ENCODE measurements around the gene HOTAIR.

The HOTAIR gene

DNA sequence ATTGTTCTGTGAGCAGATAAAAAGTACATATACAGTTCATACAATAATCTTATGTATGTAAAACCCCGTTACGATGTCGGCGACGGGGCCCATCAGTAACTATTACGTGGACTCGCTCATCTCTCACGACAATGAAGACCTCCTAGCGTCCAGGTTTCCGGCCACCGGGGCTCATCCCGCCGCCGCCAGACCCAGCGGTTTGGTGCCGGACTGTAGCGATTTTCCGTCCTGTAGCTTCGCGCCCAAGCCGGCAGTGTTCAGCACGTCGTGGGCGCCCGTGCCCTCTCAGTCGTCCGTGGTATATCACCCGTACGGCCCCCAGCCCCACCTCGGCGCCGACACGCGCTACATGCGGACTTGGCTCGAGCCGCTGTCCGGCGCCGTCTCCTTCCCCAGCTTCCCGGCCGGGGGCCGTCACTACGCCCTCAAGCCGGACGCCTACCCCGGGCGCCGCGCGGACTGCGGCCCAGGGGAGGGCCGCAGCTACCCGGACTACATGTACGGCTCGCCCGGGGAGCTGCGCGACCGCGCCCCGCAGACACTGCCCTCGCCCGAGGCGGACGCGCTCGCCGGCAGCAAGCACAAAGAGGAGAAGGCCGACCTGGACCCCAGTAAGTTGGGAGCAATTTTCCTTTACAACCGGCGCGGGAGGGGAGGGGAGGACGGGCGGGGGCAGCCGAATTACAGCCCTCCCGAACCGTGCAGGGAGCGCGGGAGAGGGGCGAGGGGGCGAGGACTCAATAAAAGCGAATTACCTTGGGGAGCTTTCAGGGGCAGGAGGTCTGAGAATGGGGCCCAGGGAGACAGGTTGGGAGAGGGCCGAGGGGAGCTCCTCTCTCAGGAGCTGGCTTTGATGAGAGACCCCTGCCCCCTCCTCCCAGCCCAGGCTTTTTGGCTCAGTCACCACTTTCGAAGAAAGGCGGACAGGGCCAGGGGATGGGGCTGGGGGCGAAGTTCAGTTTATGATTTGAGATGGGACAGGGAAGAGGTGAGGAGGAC lies 25.7 kb upstream of the HOTAIR start, which contains the start of gene HOXC9:
Gene HOXC9, plus strand, starts transcription at position 46 of the 999 bp plus-strand sequence. Its CDS starts 28 bp downstream, at position 74.
- DNase-seq (ENCODE audit: low read depth in 2 of 3, low spot score in 2 of 3) = no peak

DNA sequence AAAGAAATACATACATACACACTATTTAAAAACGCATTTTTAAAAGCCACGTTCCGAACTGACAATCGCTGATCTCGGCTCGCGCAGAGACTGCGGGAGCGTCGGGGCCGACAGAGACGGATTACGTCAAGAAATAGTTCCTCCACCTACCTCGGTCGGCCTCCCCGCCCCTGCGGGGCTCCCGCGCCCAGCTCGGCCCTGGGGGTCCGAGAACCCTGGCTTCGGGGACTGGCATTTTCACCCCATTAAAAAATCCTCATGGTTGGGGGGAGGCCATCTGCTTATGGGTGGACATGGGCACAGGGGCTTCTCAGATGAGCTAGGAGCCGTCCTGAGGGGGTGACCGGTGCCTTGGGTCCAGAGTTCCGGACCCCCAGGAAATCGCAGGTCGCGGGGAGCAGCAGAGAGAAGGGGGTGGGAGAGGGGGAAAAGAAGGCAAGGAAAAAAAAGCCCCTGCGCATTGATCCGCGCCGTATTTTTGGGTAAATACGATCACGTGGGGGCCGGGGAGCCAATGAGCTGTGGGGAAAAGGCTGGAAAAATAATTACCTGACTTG lies 24.9 kb upstream of the HOTAIR start:
- DNase-seq (ENCODE audit: low read depth in 2 of 3, low spot score in 2 of 3) = no peak

DNA sequence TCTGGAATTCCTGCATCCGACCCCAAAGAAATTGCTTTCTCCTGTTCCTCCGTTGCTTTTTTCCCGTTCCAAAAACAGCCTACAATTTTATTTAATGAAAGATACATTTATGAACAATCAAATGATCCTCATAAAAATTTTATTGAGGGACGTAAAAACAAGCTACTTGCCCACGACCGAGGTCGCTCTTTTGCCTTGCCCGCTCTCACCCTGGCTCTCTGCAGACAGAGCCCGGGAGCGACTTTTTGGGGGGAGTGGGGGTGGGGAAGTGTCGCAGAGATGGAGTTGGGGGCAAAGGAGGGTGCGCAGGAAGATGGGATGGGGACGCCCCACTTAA lies 24.1 kb upstream of the HOTAIR start:
- no peak for DNase-seq (ENCODE audit: low read depth in 2 of 3, low spot score in 2 of 3)

DNA sequence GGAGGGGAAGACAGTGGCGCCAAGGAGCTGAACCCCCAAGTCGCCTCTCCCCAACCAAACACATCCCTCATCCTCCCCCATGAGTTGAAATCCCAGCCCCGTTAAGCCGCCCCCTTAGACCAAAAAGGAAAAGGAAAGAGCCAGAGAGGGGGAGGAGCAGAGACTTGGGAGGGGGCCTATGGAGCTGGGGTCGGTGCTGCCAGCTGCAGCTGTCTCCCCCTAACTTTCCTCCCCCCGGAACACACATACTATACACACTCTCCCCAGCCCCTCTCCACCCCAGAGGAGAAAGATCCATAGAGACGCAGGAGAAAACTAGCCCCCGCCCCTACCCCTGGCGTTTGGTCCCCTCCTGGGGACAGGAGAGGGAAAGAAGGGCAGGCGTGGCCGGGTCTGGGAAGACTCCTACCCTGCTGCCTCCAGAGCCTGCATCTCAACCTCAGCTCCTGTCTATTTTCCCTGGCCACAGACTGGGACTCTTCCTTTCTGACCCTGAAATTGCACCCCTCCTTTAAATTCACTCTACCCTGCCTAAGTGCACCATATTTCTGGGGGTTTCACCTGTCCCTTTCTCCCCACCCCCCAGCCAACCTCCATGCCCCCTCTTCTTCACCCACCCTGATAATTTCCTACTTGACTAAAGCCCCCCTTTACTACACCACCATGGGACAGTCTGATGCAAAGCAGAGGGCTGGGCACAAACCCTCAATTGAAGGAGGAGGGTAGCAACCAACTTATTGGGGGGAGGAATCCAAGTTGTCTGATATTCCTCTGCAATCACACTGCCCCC lies 23.6 kb upstream of the HOTAIR start:
- no peak for DNase-seq (ENCODE audit: low read depth in 2 of 3, low spot score in 2 of 3)

DNA sequence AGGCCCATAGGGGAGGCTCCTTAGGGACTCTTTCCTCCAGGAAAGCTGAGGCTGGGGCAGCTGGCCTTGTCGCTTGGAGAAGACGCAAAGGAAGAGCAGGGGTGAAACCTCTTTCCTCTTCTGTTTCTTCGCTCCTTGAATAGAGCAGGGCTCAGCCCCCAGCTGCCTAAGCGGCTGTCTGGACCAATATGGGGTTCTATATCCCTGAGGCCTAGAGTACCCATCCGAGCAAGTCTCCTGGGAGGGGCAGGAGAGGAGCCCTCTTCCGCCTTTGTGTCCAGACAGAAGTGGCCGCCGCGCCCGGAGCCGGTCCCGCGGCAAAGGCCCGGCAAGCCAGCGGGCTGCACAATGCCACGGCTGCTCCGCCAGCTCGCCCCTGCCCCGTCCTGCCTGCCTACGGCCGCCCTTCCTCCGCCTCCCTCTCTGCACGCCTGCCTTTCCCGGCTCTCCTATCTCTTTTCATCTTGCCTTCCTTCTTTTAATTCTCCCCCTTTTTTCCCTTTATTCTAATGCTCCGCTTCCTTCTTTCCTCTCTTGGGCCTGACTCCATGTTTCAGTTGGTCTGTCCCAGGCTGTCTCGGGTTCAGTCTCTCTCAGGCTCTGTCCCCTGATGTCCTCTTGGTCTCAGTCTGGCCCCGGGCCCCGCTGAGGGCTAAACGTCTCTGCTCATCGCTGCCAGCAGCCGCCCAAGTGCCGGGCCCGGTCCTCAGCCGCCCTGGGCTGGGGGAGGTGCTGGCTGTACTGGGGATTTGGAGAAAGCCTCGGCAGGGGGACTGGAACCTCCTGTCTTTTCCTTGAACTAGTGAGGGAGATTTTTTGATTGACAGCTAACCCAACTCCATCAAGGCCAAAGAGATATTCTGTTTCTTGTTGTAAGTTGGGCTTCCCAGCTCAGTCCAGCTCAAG lies 22.7 kb upstream of the HOTAIR start:
- no peak for DNase-seq (ENCODE audit: low read depth in 2 of 3, low spot score in 2 of 3)

DNA sequence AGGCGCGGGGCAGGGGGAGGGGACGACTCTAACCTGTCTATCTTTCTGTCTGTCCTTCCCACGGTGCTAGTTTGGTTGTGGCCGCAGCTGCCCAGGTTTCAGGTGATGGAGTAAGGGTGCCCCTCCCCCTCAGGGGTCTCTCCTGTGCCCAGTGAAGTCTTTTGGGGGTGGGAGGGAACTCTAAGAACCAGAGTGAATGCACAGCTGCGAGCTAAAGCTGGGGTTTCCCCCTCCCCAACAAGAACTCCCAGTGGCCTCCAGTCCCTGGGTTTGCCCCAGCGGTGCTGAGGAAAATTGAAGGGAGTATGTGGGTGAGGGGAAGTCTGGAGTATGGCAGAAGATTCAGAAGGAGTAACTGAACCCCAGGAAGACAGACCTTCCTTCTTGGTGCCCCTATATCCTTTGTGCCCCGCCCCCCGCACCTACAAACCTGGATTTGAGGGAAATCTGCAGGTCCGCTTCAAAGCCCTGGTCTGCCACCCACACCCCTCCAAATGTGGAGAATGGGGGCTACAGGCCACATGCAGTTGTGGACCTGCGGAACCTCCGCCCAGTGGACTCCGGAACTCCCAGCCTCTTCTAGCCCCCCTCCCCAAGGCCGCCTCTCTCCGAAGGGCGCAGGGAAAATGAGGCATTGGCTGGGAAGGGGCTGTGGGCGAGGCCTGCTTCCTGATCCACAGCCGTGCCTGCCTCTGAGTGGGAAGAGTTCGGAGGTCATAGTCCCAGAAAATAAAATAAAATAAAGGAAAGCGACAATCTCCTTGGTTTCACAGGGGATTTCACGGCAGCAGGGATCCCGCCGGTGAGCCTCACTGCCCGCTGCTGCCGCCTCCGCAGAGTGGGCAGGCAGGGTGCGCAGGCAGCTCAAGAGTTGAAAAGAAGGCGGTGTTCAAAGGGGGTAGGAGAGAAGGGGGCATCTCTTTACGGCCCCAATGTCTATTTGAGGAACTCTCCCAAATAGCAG lies 21.8 kb upstream of the HOTAIR start:
- no peak for DNase-seq (ENCODE audit: low read depth in 2 of 3, low spot score in 2 of 3)

DNA sequence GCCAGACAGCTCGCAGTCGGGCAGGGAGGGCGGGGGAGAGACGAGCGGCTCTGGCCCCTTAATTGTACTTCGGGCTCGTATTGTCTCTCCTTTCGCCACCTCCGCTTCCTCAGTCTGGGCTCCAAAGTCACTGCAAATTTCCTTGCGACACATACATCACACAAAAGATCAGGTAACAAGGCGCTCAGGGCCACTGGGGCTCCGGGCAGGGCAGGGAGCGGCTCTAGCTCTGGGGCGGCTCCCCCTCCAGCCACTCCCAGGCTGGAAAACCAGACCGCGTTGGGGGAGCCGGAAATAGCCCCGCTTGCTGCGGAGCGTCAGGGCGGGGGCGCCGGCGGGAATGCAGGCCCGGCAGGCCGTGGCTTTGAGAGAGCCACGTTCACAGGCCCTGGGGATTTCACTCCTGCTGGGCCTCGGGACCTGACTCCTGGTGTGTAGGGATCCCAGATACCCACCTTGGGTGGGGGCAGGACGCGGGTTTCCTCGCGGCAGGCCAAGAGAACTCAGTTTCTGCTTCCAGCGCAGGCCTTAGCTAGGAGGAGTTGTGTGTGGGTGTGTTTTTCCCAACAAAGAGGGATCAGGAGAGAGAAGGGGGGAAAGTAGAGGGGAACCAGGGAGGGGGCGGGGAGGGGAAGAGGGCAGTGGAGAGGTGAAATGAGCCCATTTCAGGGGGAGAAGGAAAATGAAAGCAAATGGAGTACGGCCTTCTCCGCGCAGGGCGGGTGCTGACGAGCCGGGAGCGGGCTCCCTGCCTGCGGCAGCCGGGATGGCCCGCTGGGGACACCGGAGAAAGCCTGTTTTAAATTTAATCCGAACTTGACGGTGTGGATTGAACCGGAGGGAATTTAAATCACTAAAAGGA lies 20.9 kb upstream of the HOTAIR start:
- DNase-seq (ENCODE audit: low read depth in 2 of 3, low spot score in 2 of 3) = no peak

DNA sequence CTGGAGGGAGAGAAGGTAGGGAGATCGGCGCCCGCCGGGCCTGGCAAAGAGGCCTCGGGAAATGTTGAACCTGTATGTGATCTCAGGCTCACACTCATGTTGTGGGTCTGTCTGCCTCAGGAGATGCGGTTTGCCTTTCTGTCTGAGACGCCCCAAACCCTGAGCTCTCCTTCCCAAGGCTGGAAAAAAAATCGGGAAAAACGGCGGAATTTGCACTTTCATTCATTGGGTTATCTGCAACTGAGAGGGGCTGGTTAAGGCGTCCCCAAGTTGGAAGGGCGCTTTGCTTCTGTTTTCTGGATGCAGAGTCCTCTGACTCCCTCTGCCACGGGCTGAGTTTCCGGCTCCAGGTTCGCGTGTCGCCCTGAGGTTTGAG lies 20.2 kb upstream of the HOTAIR start:
- no peak for DNase-seq (ENCODE audit: low read depth in 2 of 3, low spot score in 2 of 3)

DNA sequence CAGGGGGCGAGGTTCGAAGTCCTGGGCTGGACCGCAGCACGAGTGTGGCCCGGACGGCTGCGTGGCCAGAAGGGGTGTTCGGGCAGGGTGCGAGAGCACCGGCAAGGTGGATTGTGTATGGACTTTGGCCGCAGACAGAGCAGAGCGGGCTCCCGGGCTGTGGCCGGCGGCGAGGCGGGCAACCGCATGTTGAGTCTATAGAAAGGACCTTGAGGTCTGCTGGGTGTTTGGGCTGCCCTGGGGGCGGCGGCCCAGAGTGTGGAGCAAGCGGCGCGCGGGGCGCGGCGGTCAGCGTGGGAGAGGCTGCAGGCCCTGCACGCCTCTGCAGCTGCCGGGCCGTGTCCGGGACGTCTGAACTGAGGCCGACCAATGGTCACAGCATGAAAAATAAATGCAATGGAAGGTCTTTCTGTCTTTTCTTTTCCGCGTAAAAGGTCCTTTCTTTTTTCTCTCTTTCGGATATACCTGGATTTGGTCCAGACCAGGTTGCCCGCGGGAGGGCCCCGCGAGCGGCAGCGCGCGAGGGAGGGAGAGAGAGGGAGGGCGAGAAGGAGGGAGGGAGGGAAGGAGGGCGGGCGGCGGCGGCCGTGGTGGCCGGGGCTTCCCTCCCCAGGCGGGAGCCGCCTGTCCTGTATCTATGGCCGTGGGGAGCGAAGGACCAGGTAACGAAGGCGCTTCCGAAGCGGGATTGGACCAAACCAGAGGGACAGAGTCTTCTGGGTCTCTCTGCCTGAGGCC lies 19.7 kb upstream of the HOTAIR start:
- no peak for DNase-seq (ENCODE audit: low read depth in 2 of 3, low spot score in 2 of 3)

DNA sequence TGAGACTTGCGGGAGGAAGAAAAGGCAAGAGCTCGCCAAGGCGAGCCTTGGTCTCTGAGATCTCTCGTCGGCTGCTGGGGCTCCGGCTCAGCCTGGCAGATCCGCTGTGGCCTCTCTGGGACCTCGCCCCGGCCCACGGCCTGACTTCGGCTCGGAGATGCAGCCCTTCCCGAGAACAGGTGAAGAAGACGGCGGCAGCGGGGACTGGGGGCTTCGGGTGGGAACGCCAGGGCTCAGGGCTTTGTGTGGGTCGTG lies 19.2 kb upstream of the HOTAIR start:
- DNase-seq (ENCODE audit: low read depth in 2 of 3, low spot score in 2 of 3) = no peak

DNA sequence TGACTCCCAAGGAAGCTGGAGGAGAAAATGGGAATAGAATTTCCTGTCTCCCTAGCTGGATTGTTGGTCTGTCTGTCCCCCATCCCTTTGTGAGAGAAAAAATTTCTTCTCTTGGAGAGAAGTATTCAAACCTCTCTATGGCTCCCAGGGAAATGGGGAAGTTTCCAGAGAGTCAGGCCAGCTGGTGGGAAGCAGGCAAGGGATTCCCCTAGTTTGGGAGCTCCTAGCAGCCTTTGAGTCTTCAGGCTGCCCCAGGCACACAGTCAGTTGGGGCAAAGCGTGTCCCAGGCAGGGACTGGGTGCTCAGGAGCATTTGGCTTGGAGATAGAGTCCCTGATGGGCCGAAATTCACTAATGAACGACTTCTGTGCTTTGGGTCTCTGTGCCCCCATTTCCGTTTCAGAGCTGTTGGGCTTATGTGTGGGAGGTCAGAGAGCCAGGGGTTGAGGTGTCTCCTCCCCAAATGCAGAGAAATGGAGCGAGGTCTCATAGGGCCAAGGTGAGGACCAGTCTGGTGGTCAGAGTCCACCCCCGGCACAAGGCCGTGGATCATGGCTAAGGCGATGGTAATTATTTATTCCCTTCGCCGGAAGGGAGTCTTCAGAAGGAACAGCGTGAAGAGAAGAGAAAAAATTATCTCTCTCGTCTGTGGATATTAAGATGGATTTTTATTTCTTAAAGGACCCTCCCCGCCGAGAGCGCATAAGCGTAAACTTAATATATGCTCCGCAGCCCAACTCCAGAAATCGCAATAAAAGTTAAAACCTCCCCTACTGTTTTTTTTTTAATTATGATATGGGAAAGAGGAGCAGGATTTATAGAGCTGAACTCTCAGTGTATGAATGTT lies 18.6 kb upstream of the HOTAIR start:
- DNase-seq (ENCODE audit: low read depth in 2 of 3, low spot score in 2 of 3) = no peak

DNA sequence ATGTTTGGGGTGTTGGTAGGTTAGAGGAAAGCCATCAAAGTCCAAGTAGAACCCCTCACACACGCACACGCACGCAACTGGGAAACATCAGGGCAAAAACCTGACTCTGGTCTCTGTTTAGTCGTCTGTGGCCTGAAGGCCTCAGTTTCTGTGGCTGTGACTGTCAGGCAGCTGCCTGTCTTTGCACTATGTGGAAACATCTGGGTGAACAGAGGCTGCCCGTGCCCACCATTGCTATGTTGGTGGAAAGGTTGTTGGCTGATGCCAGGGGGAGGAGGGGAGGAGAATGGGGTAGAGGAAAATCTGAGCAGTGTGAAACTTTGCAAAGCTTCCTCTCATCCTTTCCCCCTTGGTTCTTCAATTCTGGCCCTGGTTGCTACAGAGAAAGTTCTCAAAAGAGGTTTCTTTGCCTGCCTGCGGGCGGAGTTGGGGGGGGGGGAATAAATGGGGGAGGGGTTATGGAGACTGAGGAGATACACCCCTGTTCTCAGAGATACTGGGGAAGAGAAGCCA lies 17.7 kb upstream of the HOTAIR start:
- no peak for DNase-seq (ENCODE audit: low read depth in 2 of 3, low spot score in 2 of 3)

DNA sequence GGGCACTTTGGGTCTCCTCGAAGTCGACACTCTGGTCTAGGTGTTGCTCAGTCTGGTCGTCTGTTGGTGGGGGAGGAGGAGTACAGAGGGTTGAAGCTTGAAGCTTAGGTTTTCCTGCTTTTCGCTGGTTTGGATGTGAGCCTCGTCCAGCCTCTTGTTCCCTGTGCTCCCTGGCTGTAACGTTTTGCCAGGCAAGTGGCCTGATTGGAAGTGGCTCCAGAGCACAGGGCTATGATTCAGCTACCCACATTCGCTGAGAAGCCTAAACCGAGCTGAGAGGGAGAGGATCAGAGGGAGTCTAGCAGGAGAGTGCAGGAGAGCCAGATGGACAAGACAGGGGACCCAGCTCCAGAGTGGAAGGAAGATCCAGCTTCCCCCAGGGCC lies 16.3 kb upstream of the HOTAIR start:
- DNase-seq (ENCODE audit: low read depth in 2 of 3, low spot score in 2 of 3) = no peak

DNA sequence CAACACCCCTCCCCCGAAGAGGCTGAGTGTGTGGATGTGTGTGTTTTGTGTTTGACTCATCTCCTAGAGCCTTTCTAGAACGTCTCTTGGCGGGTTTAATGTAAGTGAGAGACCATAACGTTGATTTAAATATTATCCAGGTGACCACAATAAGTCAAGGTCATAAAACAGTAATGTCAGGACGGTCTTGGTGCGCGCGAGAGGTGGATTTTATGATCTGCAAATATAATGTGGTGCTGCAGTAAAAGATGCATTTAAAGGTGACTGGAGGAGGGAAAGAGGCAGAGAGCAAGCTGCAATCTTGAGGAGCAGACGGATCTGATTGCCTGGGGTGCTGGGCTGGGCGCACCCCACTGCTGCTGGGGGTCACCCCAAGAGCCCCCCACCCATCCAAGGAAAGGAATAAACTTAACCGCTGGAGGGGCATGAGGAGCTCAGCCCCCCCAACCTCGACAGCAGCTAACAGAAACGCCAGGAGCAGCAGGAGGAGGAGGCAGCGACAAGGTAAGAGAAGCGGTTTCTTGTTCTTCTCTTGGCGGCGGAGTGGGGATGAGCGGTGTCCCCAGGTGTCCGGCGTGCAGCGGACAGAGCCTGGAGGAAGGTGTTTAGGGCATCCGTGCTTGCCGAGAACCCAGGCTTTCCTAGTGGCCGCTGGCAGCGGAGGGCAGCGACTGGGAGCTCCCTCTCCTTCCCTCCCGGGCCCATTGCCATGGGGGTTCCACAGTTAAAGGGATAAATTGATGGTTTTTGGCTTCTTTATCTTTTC lies 15.7 kb upstream of the HOTAIR start:
- DNase-seq (ENCODE audit: low read depth in 2 of 3, low spot score in 2 of 3) = no peak

DNA sequence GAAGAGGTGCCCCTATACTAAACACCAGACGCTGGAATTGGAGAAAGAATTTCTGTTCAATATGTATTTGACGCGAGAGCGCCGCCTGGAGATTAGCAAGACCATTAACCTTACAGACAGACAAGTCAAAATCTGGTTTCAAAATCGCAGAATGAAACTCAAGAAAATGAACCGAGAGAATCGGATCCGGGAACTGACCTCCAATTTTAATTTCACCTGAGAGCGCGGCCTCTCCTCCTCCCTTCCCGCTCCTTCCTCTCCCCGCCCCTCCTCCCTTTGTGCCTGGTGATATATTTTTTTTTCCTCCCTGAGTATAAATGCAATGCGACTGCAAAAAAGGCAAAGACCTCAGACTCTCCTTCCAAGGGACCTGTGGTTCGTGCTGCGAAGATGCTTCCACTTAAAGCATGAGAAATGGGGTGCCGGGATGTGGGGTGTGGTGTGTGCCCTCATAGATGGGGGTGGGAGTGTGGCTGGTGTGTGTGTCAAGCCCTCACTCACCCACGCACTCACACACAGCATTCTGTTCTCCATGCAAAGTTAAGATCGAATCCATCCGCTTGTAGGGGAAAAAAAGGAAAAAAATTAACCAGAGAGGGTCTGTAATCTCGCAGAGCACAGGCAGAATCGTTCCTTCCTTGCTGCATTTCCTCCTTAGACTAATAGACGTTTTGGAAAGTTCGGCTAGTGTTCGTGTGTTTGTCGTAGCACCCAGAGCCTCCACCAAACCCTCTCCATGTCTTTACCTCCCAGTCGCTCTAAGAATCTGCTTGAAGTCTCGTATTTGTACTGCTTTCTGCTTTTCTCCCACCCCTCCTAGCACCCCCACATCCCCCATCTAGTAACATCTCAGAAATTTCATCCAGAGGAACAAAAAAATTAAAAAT lies 14.7 kb upstream of the HOTAIR start:
- no peak for DNase-seq (ENCODE audit: low read depth in 2 of 3, low spot score in 2 of 3)
